Ovary (tissue), 9 donors: ENCODE results near the gene KIAA1217. TPM values are rescaled to one million over a fixed set of nuclear protein-coding genes. Genes with fewer than 3 reads are reported as not detected.
A peak's percentile ranks its signal among the peaks of the same experiment; 100 is the strongest.

Experiments
- DNase-seq, 5 donors: peaks; one replicate each; pipeline ENCODE4 v3.0.0-alpha.2; 2019 to 2020
- H3K27ac ChIP-seq, 2 donors: fragments of 200-600 bp; one replicate each; pipeline versions ENCODE4 v1.5.1 to v1.8.0; 2019 to 2022
- H3K27me3 ChIP-seq: fragments of 200-600 bp; one replicate; pipeline ENCODE4 v1.8.0; 2022
- H3K36me3 ChIP-seq: fragments of 200-600 bp; sonication (generic); one replicate; pipeline ENCODE4 v1.5.1; 2019
- H3K4me1 ChIP-seq: one replicate; pipeline ENCODE4 v1.8.1; 2013; ENCODE audit warnings: mild to moderate bottlenecking, moderate library complexity; ENCODE audit not compliant: insufficient read depth
- H3K4me3 ChIP-seq: fragments of 200-600 bp; sonication (generic); one replicate; pipeline ENCODE4 v1.5.1; 2017
- H3K9me3 ChIP-seq, 2 donors: fragments of 200-600 bp in 1 of 2; sonication (generic) in 1 of 2; one replicate each; pipeline versions ENCODE4 v1.5.1 to v1.8.1; 2013 to 2019; ENCODE audit warnings: mild to moderate bottlenecking in 1 of 2, moderate library complexity in 1 of 2
- EP300 ChIP-seq: sonication (generic); formaldehyde crosslinking; IDR thresholded peaks from one replicate; pipeline ENCODE4 v1.6.1; 2017; ENCODE audit warnings: antibody characterized with exemption
- POLR2A ChIP-seq: fragments of 450-650 bp; IDR thresholded peaks from one replicate; pipeline ENCODE4 v1.6.1; 2017; ENCODE audit warnings: antibody characterized with exemption, mild to moderate bottlenecking, moderate library complexity
- WGBS, 3 donors: extraction: QIAGEN DNeasy Blood & Tissue Kit in 1 of 3; methylation state at CpG; one replicate each; pipeline versions ENCODE4 v1.1.5 to v1.1.7; 2013 to 2017; 5-methylcytosine and 5-hydroxymethylcytosine counted together
- intact Hi-C, 4 donors: fragments of 100-400 bp; cut with DNase I; formaldehyde crosslinking; loops; one replicate each; pipeline versions ENCODE4 v1.11.0 to v1.15.1; 2022 to 2023
- polyA plus RNA-seq, 2 donors: library from polyadenylated mRNA; stranded (reverse); fragments of 200-250 nt in 1 of 2; fragments of 350-450 nt in 1 of 2; fragmentation: Illumina TruSeq in 1 of 2; extraction: RNeasy Lipid Tissue Mini Kit (QIAGEN cat#74804) in 1 of 2; gene quantifications; one replicate each; pipeline ENCODE4 v1.2.3, GENCODE V29; 2013 to 2014
- total RNA-seq, 7 donors: library from RNA; depleted of rRNA in 2 of 7; stranded (reverse); fragments of >200 nt in 2 of 7; fragmentation: NEBNext Ultra II Directional in 3 of 7; extraction: Animal tissue kit (Norgen Biotek cat#: 25700) in 3 of 7; gene quantifications; one replicate each; pipeline versions ENCODE4 v1.1.0 to v1.2.4, GENCODE V29; 2016 to 2023
- TF ChIP-seq, protein P1 (sequence below), 3 donors: fragments of 450-650 bp in 2 of 3; fragments of 200-600 bp in 1 of 3; IDR thresholded peaks; one replicate each; pipeline versions ENCODE4 v1.5.1 to v1.8.0; 2016 to 2022; ENCODE audit warnings: antibody characterized with exemption in 3 of 3, mild to moderate bottlenecking in 1 of 3
- donor health status: DM: no; HTN: no; CAD: no; lungs with moderate emphysema.
- donor health status: DM: no; HTN: no; CAD: no.
- donor health status: Bipolar disorder and iron deficiency.
- donor health status: DM: yes; HTN: yes; CAD: no.
- donor health status: DM: no; HTN: no; CAD: no.
- donor health status: DM: yes; HTN: yes; CAD: no.

Gene KIAA1217
- total and polyA plus RNA-seq, 9 donors: 7.2 to 47.1 (median 23.0) TPM

DNA sequence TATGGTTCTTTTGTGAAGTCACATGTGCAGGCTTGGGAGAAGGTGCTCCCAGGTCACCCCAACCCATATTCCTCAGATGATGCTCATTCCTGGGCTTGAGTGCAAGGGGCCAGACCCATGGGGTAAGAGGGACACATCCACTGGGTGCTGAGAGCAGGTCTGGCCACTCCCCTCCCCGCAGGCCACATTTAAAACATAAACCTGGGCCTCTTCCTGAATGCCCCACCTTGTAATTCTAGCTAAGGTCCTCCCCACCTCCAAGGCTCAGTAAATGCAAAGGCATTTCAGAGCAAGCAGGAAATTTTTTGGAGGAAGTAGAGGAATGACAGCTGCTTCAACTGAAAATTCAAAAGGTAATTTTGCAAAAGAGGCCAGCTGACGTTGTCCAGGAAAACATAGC is 342.2 kb downstream of the KIAA1217 start:
- no peaks in the 10 kb centered on the region for H3K9me3 ChIP-seq
- TF ChIP-seq EP300 (no peak), POLR2A (no peak)
- intact Hi-C loops: no loop called here
- H3K27me3 ChIP-seq: no peaks in the 10 kb centered on the region
- H3K36me3 ChIP-seq: no peaks in the 10 kb centered on the region
- DNase-seq: no peak
- 75 to 83% (median 77%) methylated on average over 2 of the region's 2 CpGs for WGBS, 3 donors
- H3K4me3 ChIP-seq: no peak overlapping the region
- no peaks in the 10 kb centered on the region for H3K4me1 ChIP-seq
- H3K27ac ChIP-seq: no peak overlapping the region

DNA sequence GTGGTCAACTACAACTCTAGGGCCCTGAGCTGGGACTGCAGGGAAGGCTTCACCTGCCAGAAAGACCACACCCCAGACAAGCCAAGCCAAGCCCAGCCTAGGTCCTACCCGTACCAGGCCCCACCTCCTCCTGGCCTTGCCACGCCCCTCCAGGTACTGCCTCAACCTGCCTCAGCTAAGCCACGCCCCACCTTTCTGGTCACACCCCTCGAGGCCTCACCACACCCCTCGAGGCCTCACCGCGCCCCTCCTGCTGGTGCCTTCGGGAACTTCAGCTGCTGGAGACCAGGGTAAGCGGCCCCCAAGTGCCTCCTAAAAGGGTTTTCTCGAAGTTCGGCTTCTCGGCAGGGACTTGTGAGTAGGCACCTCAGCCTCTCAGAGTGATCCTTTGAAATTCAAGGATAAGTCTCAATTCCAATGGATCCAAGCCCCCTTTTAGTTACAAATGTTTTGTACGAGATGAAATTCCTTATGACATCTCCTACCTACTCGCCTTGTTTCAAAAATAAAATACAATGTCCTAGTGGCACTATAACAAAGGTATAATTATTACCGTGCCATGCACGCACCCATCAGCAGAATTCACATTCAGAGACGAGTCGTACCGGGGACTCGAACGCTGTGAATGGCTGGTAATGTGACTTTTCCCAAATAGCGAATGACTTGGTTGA is 343.5 kb downstream of the KIAA1217 start:
- Histone ChIP-seq H3K4me1 (no peaks in the 10 kb centered on the region), H3K4me3 (no peak overlapping the region), H3K9me3 (no peaks in the 10 kb centered on the region), H3K27me3 (no peaks in the 10 kb centered on the region), H3K36me3 (no peaks in the 10 kb centered on the region), H3K27ac (no peak overlapping the region)
- DNase-seq: peak in 1 of 5 donors; percentile 44
- intact Hi-C loops: no loop called here
- no peak for TF ChIP-seq POLR2A
- TF ChIP-seq, protein P1, sequence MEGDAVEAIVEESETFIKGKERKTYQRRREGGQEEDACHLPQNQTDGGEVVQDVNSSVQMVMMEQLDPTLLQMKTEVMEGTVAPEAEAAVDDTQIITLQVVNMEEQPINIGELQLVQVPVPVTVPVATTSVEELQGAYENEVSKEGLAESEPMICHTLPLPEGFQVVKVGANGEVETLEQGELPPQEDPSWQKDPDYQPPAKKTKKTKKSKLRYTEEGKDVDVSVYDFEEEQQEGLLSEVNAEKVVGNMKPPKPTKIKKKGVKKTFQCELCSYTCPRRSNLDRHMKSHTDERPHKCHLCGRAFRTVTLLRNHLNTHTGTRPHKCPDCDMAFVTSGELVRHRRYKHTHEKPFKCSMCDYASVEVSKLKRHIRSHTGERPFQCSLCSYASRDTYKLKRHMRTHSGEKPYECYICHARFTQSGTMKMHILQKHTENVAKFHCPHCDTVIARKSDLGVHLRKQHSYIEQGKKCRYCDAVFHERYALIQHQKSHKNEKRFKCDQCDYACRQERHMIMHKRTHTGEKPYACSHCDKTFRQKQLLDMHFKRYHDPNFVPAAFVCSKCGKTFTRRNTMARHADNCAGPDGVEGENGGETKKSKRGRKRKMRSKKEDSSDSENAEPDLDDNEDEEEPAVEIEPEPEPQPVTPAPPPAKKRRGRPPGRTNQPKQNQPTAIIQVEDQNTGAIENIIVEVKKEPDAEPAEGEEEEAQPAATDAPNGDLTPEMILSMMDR (IDR thresholded peaks at IDR 0.05): no peak
- TF ChIP-seq EP300: no peak
- 40 to 52% (median 43%) methylated on average over 21 to 22 of the region's 22 CpGs for WGBS, 3 donors

DNA sequence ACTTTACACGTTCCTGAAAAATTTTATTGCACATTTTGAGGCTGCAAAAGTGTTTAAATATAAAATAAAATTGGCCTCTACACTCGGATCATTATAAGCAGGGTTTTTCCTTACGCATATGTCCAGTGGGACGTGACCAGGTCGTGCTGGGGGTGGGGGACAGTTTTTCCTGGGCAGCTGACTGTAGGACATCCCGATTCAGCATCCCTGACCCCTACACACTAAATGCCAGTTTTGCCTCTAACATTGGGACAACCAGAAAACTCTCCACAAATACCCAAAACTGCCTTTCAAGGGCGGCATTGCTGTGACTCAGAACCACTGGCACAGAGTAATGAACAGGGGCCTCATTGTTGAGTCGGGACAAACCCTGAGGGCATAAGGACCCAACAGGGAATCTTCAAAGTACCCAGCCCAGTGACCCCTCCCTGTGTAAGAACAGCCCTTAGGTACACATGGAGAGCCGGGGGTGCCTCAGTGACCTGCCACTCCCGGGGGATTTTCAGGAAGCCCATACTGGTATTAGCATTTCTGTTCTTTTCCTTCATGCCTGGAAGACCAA is 344.2 kb downstream of the KIAA1217 start:
- Histone ChIP-seq H3K4me3 (no peak overlapping the region), H3K27me3 (no peaks in the 10 kb centered on the region), H3K27ac (no peak overlapping the region), H3K9me3 (no peaks in the 10 kb centered on the region), H3K36me3 (no peaks in the 10 kb centered on the region), H3K4me1 (no peaks in the 10 kb centered on the region)
- TF ChIP-seq EP300 (no peak), POLR2A (no peak)
- TF ChIP-seq, protein P1 (IDR thresholded peaks at IDR 0.05): no peak
- 66 to 70% (median 69%) methylated on average over 10 of the region's 10 CpGs for WGBS, 3 donors
- intact Hi-C loops: no loop called here
- DNase-seq: no peak

DNA sequence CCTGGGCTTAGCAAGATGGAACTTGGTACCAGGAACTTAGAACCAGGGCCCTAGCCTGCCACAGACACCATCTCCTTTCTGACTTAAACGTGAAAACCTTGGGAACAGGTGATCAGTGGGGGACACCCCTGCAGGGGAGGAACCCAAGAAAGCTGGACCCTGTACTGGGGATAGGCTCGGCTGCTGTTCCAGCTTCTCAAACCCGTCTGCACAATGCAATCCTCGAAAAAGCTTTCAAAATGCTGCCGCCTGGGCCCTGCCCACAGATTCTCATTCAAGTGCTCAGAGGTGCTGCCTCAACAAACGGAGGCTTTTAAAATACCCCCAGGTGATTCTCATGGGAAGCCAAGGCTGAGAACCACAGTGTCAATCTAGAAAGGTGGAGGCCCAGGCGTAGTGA is 345.1 kb downstream of the KIAA1217 start:
- Histone ChIP-seq H3K4me1 (no peaks in the 10 kb centered on the region), H3K36me3 (no peaks in the 10 kb centered on the region), H3K27ac (no peak overlapping the region), H3K4me3 (no peak overlapping the region), H3K9me3 (no peaks in the 10 kb centered on the region), H3K27me3 (no peaks in the 10 kb centered on the region)
- 68 to 85% (median 82%) methylated on average over 7 of the region's 7 CpGs for WGBS, 3 donors
- DNase-seq: no peak
- intact Hi-C loops: no loop called here
- no peak for TF ChIP-seq EP300
- TF ChIP-seq, protein P1 (IDR thresholded peaks at IDR 0.05): no peak

DNA sequence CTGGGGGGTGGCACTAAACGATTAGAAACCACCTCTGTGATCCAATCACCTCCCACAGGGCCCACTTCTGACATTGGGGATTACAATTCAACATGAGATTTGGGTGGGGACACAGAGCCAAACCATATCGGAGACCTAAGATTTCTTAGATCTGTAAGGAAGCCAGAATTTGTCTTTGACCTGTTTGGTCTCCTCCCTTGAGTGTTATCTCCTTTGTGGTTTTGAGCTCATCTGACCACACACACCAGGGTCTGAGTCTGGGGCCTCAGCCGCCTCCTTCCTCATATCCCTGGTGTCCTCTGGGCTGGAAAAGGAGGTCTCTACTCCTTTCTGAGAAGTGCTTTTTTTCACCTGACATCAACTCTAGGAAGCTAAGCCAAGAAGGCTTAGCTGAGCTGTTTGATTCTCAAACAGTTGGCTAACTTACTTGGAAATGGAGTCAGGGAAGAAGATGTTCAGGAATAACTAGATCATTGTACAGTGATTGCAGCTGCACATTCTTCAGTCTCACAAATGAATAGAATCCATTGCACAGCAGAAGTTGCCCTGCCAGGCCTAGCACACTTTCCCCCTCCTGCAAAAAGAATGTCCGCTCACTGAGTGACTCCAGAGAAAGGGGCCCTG is 347.3 kb downstream of the KIAA1217 start:
- TF ChIP-seq, protein P1 (IDR thresholded peaks at IDR 0.05): no peak
- TF ChIP-seq EP300: no peak
- no peak for TF ChIP-seq POLR2A
- no peaks in the 10 kb centered on the region for H3K9me3 ChIP-seq
- no peaks in the 10 kb centered on the region for H3K4me1 ChIP-seq
- H3K27ac ChIP-seq: no peak overlapping the region
- intact Hi-C loops: no loop called here
- no peak for DNase-seq
- no peaks in the 10 kb centered on the region for H3K27me3 ChIP-seq
- H3K4me3 ChIP-seq: no peak overlapping the region
- no peaks in the 10 kb centered on the region for H3K36me3 ChIP-seq
- 65 to 81% (median 67%) methylated on average over 4 of the region's 4 CpGs for WGBS, 3 donors
